Adrenal gland (tissue), 5 donors: ENCODE measurements around the gene TREM2.

Source experiments
- CTCF ChIP-seq, 6 experiments: fragments of 450-650 bp in 4 of 6; fragments of 200-600 bp in 2 of 6; sonication (generic) in 1 of 6; IDR thresholded peaks; 1 replicate in 5 of 6; 2 replicates in 1 of 6; pipeline versions ENCODE4 v1.5.1 to v1.8.0; 2016 to 2021; ENCODE audit warnings: antibody characterized with exemption in 6 of 6, mild to moderate bottlenecking in 2 of 6, moderate library complexity in 1 of 6
- POLR2A ChIP-seq, 2 donors: fragments of 450-650 bp; IDR thresholded peaks; one replicate each; pipeline ENCODE4 v1.6.1; 2017; ENCODE audit warnings: antibody characterized with exemption in 2 of 2, mild to moderate bottlenecking in 2 of 2, moderate library complexity in 1 of 2
- donor health status: DM: no; HTN: no; CAD: no.

GRCh38 chr6:41135062-41135832 lies 27.7 kb downstream of the TREM2 start:
- no peak for TF ChIP-seq POLR2A (IDR thresholded peaks at IDR 0.05)
- TF ChIP-seq CTCF (IDR thresholded peaks at IDR 0.05), result no peak
